ENCODE results near the gene STARD3NL. TPM values are rescaled to one million over a fixed set of nuclear protein-coding genes. Genes with fewer than 3 reads are reported as not detected.

STARD3NL gene
- total RNA-seq, 6 experiments from 2014 or later: 5.8 to 14.3 (median 9.6) TPM

- H3K4me1 ChIP-seq: no peaks in the 10 kb centered on the region
- H3K9me3 ChIP-seq: no peaks in the 10 kb centered on the region
- WGBS (ENCODE audit: insufficient coverage, low coverage, low lambda C conversion rate, missing lambda C conversion rate): 61% methylated on average over 3 of the region's 3 CpGs
- no peaks in the 10 kb centered on the region for H3K27me3 ChIP-seq
- H3K4me3 ChIP-seq: no peak overlapping the region
- intact Hi-C loops (cut with DNase I): no loop called here
- no peaks in the 10 kb centered on the region for H3K36me3 ChIP-seq
- ATAC-seq (no peak), DNase-seq (no peak)
- no peak overlapping the region for H3K27ac ChIP-seq
- TF ChIP-seq CTCF (IDR thresholded peaks at IDR 0.05) (no peak), POLR2A (IDR thresholded peaks at IDR 0.05) (no peak)
These were observed 35.3 kb upstream of the STARD3NL start for GRCh38 chr7:38142736-38143135.

DNA sequence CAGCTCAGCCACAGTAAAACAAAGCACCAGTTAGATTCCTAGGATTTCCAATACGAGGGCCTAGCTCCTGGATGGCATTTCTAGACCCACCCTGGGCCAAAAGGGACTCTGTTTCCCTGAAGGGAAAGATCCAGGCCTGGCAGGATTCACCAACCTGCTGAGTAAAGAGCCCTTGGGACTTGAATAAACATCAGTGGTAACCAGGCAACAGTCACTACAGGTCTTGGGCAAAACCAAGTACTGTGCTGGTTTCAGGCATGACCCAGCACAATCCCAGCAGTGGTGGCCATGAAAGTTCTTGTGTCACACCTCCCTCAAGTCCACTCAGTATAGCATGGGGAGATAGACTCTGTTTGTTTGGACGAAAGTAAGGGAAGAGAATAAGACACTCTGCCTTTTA, 31.0 kb upstream of the STARD3NL start:
- Histone ChIP-seq H3K27ac (no peak overlapping the region), H3K4me3 (no peak overlapping the region), H3K4me1 (no peaks in the 10 kb centered on the region), H3K36me3 (no peaks in the 10 kb centered on the region), H3K9me3 (no peaks in the 10 kb centered on the region), H3K27me3 (no peaks in the 10 kb centered on the region)
- no peak for ATAC-seq
- no peak for DNase-seq
- TF ChIP-seq CTCF (IDR thresholded peaks at IDR 0.05): no peak
- TF ChIP-seq POLR2A (IDR thresholded peaks at IDR 0.05): no peak
- intact Hi-C loops (cut with DNase I): no loop called here
- WGBS (ENCODE audit: insufficient coverage, low coverage, low lambda C conversion rate, missing lambda C conversion rate): 50% methylated on average over 1 of the region's 2 CpGs

- DNase-seq (no peak), ATAC-seq (no peak)
- Histone ChIP-seq H3K27me3 (no peaks in the 10 kb centered on the region), H3K4me3 (no peak overlapping the region), H3K9me3 (no peaks in the 10 kb centered on the region), H3K27ac (no peak overlapping the region), H3K36me3 (no peaks in the 10 kb centered on the region), H3K4me1 (no peaks in the 10 kb centered on the region)
- TF ChIP-seq POLR2A (IDR thresholded peaks at IDR 0.05): no peak
- TF ChIP-seq CTCF (IDR thresholded peaks at IDR 0.05): no peak
- intact Hi-C loops (cut with DNase I): no loop called here
- 24% methylated on average over 2 of the region's 2 CpGs for WGBS (ENCODE audit: insufficient coverage, low coverage, low lambda C conversion rate, missing lambda C conversion rate)
These were observed 26.5 kb upstream of the STARD3NL start for GRCh38 chr7:38151556-38151955.

GRCh38 chr7:38153515-38153914, 24.5 kb upstream of the STARD3NL start:
- intact Hi-C loops (cut with DNase I): no loop called here
- TF ChIP-seq CTCF (IDR thresholded peaks at IDR 0.05): no peak
- TF ChIP-seq POLR2A (IDR thresholded peaks at IDR 0.05): no peak
- DNase-seq (no peak), ATAC-seq (no peak)
- Histone ChIP-seq H3K27ac (no peak overlapping the region), H3K27me3 (no peaks in the 10 kb centered on the region), H3K36me3 (no peaks in the 10 kb centered on the region), H3K4me1 (no peaks in the 10 kb centered on the region), H3K9me3 (no peaks in the 10 kb centered on the region), H3K4me3 (no peak overlapping the region)
- 50% methylated on average over 1 of the region's 1 CpG for WGBS (ENCODE audit: insufficient coverage, low coverage, low lambda C conversion rate, missing lambda C conversion rate)

DNA sequence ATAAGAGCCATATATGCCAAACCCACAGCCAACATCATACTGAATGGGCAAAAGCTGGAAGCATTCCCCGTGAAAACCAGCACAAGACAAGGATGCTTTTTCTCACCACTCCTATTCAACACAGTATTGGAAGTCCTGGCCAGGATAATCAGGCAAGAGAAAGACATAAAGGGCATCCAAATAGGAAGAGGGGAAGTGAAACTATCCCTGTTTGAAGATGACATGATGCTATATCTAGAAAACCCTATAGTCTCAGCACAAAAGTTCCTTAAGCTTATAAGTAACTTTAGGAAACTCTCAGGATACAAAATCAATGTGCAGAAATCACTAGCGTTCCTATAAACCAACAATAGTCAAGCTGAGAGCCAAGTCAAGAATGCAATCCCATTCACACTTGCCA, 23.8 kb upstream of the STARD3NL start:
- H3K9me3 ChIP-seq: no peaks in the 10 kb centered on the region
- no peak overlapping the region for H3K4me3 ChIP-seq
- TF ChIP-seq POLR2A (IDR thresholded peaks at IDR 0.05) (no peak), CTCF (IDR thresholded peaks at IDR 0.05) (no peak)
- ATAC-seq (no peak), DNase-seq (no peak)
- no peaks in the 10 kb centered on the region for H3K27me3 ChIP-seq
- intact Hi-C loops (cut with DNase I): no loop called here
- H3K27ac ChIP-seq: no peak overlapping the region
- H3K36me3 ChIP-seq: no peaks in the 10 kb centered on the region
- 77% methylated on average over 1 of the region's 2 CpGs for WGBS (ENCODE audit: insufficient coverage, low coverage, low lambda C conversion rate, missing lambda C conversion rate)
- H3K4me1 ChIP-seq: no peaks in the 10 kb centered on the region
